Erythroblast (primary cell): ENCODE results near the gene HELZ.
"Not testable (repeated sequence)": the region's sequence is repeated elsewhere in the genome, so short reads cannot be mapped to it uniquely, and the experiment has no call there.

Experiments
- GATA1 ChIP-seq: IDR thresholded peaks from 2 replicates; pipeline ENCODE4 v1.6.1; 2011; ENCODE audit warnings: low read depth, mild to moderate bottlenecking, control low read depth, low read length, moderate library complexity
- POLR2A ChIP-seq: IDR thresholded peaks from 2 replicates; pipeline ENCODE4 v1.6.1; 2011; ENCODE audit warnings: mild to moderate bottlenecking, low read length

- TF ChIP-seq POLR2A, GATA1: not testable (repeated sequence)
These were observed 6.6 kb upstream of the HELZ start for GRCh38 chr17:67251586-67251985.
